Endometrial microvascular endothelial cells (primary cell): Measurements from ENCODE around the gene TSEN54. TPM values are rescaled to one million over a fixed set of nuclear protein-coding genes. Genes with fewer than 3 reads are reported as not detected.

Source experiments
- in situ Hi-C: cut with HindIII; loops from 2 replicates; pipeline ENCODE4 v1.10.0; 2017; ENCODE audit warnings: low sequenced_read_pairs, low pct_unique_long_range_greater_than_20kb; ENCODE audit errors: inconsistent ontology term
- total RNA-seq: library from RNA; depleted of rRNA; stranded (reverse); fragments of >200 nt; gene quantifications from one replicate; pipeline ENCODE4 v1.2.3, GENCODE V29; 2015; ENCODE audit errors: inconsistent ontology term

TSEN54 gene
- total RNA-seq, 1 donor from 2014 or later: 54.8 TPM

GRCh38 chr17:75572713-75573539 lies 56.6 kb downstream of the TSEN54 start:
- in situ Hi-C loops: no loop called here

- in situ Hi-C loops: no loop called here
Measured at GRCh38 chr17:75573540-75573957, 57.2 kb downstream of the TSEN54 start.

GRCh38 chr17:75573994-75574393 lies 57.7 kb downstream of the TSEN54 start:
- in situ Hi-C loops: no loop called here

Other genes starting within 250 kb of the TSEN54 start
- 22.9 TPM for gene MIF4GD, start 245.3 kb upstream of the TSEN54 start, total RNA-seq
- 27.9 TPM for gene SLC25A19, start 227.1 kb upstream of the TSEN54 start, total RNA-seq
- gene GRB2, start 110.8 kb upstream of the TSEN54 start, total RNA-seq: 81.3 TPM
- 40.7 TPM for gene TMEM94, start 59.9 kb upstream of the TSEN54 start, total RNA-seq
- 24.1 TPM for gene CASKIN2, start 991 bp upstream of the TSEN54 start, total RNA-seq
- 1.2 TPM for gene LLGL2, start 9.2 kb downstream of the TSEN54 start, total RNA-seq
- gene MYO15B, start 71.3 kb downstream of the TSEN54 start, total RNA-seq: under 0.01 TPM
- not detected for gene SMIM5, start 116.9 kb downstream of the TSEN54 start, total RNA-seq
- 9.8 TPM for gene RECQL5, start 150.6 kb downstream of the TSEN54 start, total RNA-seq
- gene SAP30BP, start 150.8 kb downstream of the TSEN54 start, total RNA-seq: 107 TPM
- 2.4 TPM for gene ITGB4, start 204.9 kb downstream of the TSEN54 start, total RNA-seq
- gene GALK1, start 248.7 kb downstream of the TSEN54 start, total RNA-seq: 65.8 TPM